ENCODE measurements around the gene KIZ. TPM values are rescaled to one million over a fixed set of nuclear protein-coding genes. Genes with fewer than 3 reads are reported as not detected.

The KIZ gene
- total RNA-seq, 1 experiment from 2014 or later, result 31.8 TPM

- no peaks in the 10 kb centered on the region for H3K36me3 ChIP-seq (ENCODE audit: control insufficient read depth, insufficient read depth, low read length)
- no peak overlapping the region for H3K4me3 ChIP-seq (ENCODE audit: low read depth, low read length)
- H3K27me3 ChIP-seq (replicated peaks; ENCODE audit: control insufficient read depth, insufficient read depth, low read length), result no peaks in the 10 kb centered on the region
- DNase-seq, result no peak
- H3K4me3 Mint-ChIP-seq (ENCODE audit: unreplicated experiment), result no peak overlapping the region
- intact Hi-C loops (cut with micrococcal nuclease; ENCODE audit: unreplicated experiment), result no loop called here
- POLR2A ChIA-PET, result no interaction called here
- H3K36me3 Mint-ChIP-seq (ENCODE audit: insufficient read depth, unreplicated experiment), result peaks cover 6% of the 10 kb centered on the region
- no peak for TF ChIP-seq CTCF (IDR thresholded peaks at IDR 0.05; ENCODE audit: insufficient read depth in 1 of 2, low read depth in 1 of 2, low read length in 1 of 2, severe bottlenecking in 1 of 2, unreplicated experiment in 1 of 2)
- no peaks in the 10 kb centered on the region for H3K9me3 Mint-ChIP-seq (ENCODE audit: unreplicated experiment)
- CTCF ChIA-PET, result no interaction called here
- H3K4me1 ChIP-seq, result no peaks in the 10 kb centered on the region
- no TSS peak for BruUV-seq (replicated peaks)
- no peaks in the 10 kb centered on the region for H3K4me1 Mint-ChIP-seq (ENCODE audit: low read depth, unreplicated experiment)
- H3K27ac Mint-ChIP-seq (ENCODE audit: unreplicated experiment), result no peak overlapping the region
- H3K27me3 Mint-ChIP-seq (ENCODE audit: insufficient read depth, unreplicated experiment), result no peaks in the 10 kb centered on the region
- H3K9me3 ChIP-seq, result no peaks in the 10 kb centered on the region
These were observed 30.4 kb downstream of the KIZ start for GRCh38 chr20:21156266-21156665.

GRCh38 chr20:21157006-21157405 lies 31.1 kb downstream of the KIZ start:
- CTCF ChIA-PET, result no interaction called here
- H3K9me3 Mint-ChIP-seq (ENCODE audit: unreplicated experiment), result no peaks in the 10 kb centered on the region
- H3K27me3 Mint-ChIP-seq (ENCODE audit: insufficient read depth, unreplicated experiment), result no peaks in the 10 kb centered on the region
- intact Hi-C loops (cut with micrococcal nuclease; ENCODE audit: unreplicated experiment), result no loop called here
- POLR2A ChIA-PET, result no interaction called here
- BruUV-seq (replicated peaks), result no TSS peak
- no peaks in the 10 kb centered on the region for H3K4me1 Mint-ChIP-seq (ENCODE audit: low read depth, unreplicated experiment)
- no peak for TF ChIP-seq CTCF (IDR thresholded peaks at IDR 0.05; ENCODE audit: insufficient read depth in 1 of 2, low read depth in 1 of 2, low read length in 1 of 2, severe bottlenecking in 1 of 2, unreplicated experiment in 1 of 2)
- H3K36me3 ChIP-seq (ENCODE audit: control insufficient read depth, insufficient read depth, low read length), result no peaks in the 10 kb centered on the region
- no peaks in the 10 kb centered on the region for H3K4me1 ChIP-seq
- peaks cover 10% of the 10 kb centered on the region for H3K36me3 Mint-ChIP-seq (ENCODE audit: insufficient read depth, unreplicated experiment)
- no peaks in the 10 kb centered on the region for H3K27me3 ChIP-seq (replicated peaks; ENCODE audit: control insufficient read depth, insufficient read depth, low read length)
- no peak for DNase-seq
- H3K27ac Mint-ChIP-seq (ENCODE audit: unreplicated experiment), result no peak overlapping the region
- no peak overlapping the region for H3K4me3 ChIP-seq (ENCODE audit: low read depth, low read length)
- no peaks in the 10 kb centered on the region for H3K9me3 ChIP-seq
- H3K4me3 Mint-ChIP-seq (ENCODE audit: unreplicated experiment), result no peak overlapping the region

GRCh38 chr20:21159658-21160380 lies 33.9 kb downstream of the KIZ start:
- intact Hi-C loops (cut with micrococcal nuclease; ENCODE audit: unreplicated experiment), result no loop called here
- no peaks in the 10 kb centered on the region for H3K9me3 ChIP-seq
- no peaks in the 10 kb centered on the region for H3K4me1 ChIP-seq
- H3K36me3 Mint-ChIP-seq (ENCODE audit: insufficient read depth, unreplicated experiment), result peaks cover 12% of the 10 kb centered on the region
- no peak overlapping the region for H3K27ac Mint-ChIP-seq (ENCODE audit: unreplicated experiment)
- H3K4me1 Mint-ChIP-seq (ENCODE audit: low read depth, unreplicated experiment), result no peaks in the 10 kb centered on the region
- TF ChIP-seq CTCF (IDR thresholded peaks at IDR 0.05; ENCODE audit: insufficient read depth in 1 of 2, low read depth in 1 of 2, low read length in 1 of 2, severe bottlenecking in 1 of 2, unreplicated experiment in 1 of 2), result no peak
- CTCF ChIA-PET, result no interaction called here
- H3K4me3 Mint-ChIP-seq (ENCODE audit: unreplicated experiment), result no peak overlapping the region
- no peaks in the 10 kb centered on the region for H3K27me3 ChIP-seq (replicated peaks; ENCODE audit: control insufficient read depth, insufficient read depth, low read length)
- no peak for DNase-seq
- POLR2A ChIA-PET, result no interaction called here
- H3K27me3 Mint-ChIP-seq (ENCODE audit: insufficient read depth, unreplicated experiment), result no peaks in the 10 kb centered on the region
- no peaks in the 10 kb centered on the region for H3K9me3 Mint-ChIP-seq (ENCODE audit: unreplicated experiment)
- no peaks in the 10 kb centered on the region for H3K36me3 ChIP-seq (ENCODE audit: control insufficient read depth, insufficient read depth, low read length)
- BruUV-seq (replicated peaks), result no TSS peak
- no peak overlapping the region for H3K4me3 ChIP-seq (ENCODE audit: low read depth, low read length)

All from Caco-2 (cell line).